Thoracic aorta (tissue), 2 donors: ENCODE measurements around the gene FCN1. TPM values are rescaled to one million over a fixed set of nuclear protein-coding genes. Genes with fewer than 3 reads are reported as not detected.

Source experiments
- ATAC-seq: fragments of 150-250 bp; one replicate; pipeline ENCODE4 v1.8.0; 2017; ENCODE audit warnings: low read depth; ENCODE audit not compliant: insufficient number of reproducible peaks, low FRiP score
- DNase-seq: peaks from one replicate; pipeline ENCODE4 v3.0.0-alpha.2; 2020; ENCODE audit warnings: low spot score
- H3K27ac ChIP-seq, 2 donors: fragments of 200-600 bp; sonication (generic); 1 replicate in 1 of 2; 2 replicates in 1 of 2; pipeline ENCODE4 v1.5.1; 2016; ENCODE audit warnings: mild to moderate bottlenecking in 2 of 2, moderate library complexity in 2 of 2
- H3K27me3 ChIP-seq: fragments of 200-600 bp; sonication (generic); replicated peaks from 2 replicates; pipeline ENCODE4 v1.6.0; 2016; ENCODE audit warnings: mild to moderate bottlenecking; ENCODE audit not compliant: insufficient read depth
- H3K36me3 ChIP-seq: fragments of 200-600 bp; sonication (generic); one replicate; pipeline ENCODE4 v1.5.1; 2016
- H3K4me1 ChIP-seq, 2 donors: fragments of 200-600 bp; sonication (generic); 1 replicate in 1 of 2; 2 replicates in 1 of 2; pipeline versions ENCODE4 v1.5.1 to v1.6.0; 2016; ENCODE audit warnings: low read depth in 2 of 2, mild to moderate bottlenecking in 1 of 2; ENCODE audit not compliant: control insufficient read depth in 1 of 2
- H3K4me3 ChIP-seq: fragments of 200-600 bp; sonication (generic); 2 replicates; pipeline ENCODE4 v1.5.1; 2016; ENCODE audit warnings: mild to moderate bottlenecking
- H3K9me3 ChIP-seq: fragments of 200-600 bp; sonication (generic); 2 replicates; pipeline ENCODE4 v1.5.1; 2016
- total RNA-seq, 2 donors: library from RNA; depleted of rRNA; stranded (reverse); fragments of >200 nt; gene quantifications; one replicate each; pipeline versions ENCODE4 v1.1.0 to v1.2.3, GENCODE V29; 2016
- TF ChIP-seq, protein P1 (sequence below): fragments of 200-600 bp; sonication (generic); IDR thresholded peaks from one replicate; pipeline ENCODE4 v1.5.1; 2019; ENCODE audit warnings: antibody characterized with exemption

Gene FCN1
- total RNA-seq, 2 donors from 2014 or later: 2.2 to 14.3 TPM

GRCh38 chr9:134880484-134881312, 37.0 kb downstream of the FCN1 start, which contains the start of gene FCN2:
TSS of gene FCN2 (plus strand) at chr9:134880810. CDS start at chr9:134880822, 12 bp downstream.
- Histone ChIP-seq H3K27me3 (no peaks in the 10 kb centered on the region), H3K9me3 (no peaks in the 10 kb centered on the region), H3K4me1 (no peaks in the 10 kb centered on the region), H3K27ac (no peak within 1 kb of the TSS), H3K36me3 (no peaks in the 10 kb centered on the region), H3K4me3 (no peak within 1 kb of the TSS)
- TF ChIP-seq, protein P1, sequence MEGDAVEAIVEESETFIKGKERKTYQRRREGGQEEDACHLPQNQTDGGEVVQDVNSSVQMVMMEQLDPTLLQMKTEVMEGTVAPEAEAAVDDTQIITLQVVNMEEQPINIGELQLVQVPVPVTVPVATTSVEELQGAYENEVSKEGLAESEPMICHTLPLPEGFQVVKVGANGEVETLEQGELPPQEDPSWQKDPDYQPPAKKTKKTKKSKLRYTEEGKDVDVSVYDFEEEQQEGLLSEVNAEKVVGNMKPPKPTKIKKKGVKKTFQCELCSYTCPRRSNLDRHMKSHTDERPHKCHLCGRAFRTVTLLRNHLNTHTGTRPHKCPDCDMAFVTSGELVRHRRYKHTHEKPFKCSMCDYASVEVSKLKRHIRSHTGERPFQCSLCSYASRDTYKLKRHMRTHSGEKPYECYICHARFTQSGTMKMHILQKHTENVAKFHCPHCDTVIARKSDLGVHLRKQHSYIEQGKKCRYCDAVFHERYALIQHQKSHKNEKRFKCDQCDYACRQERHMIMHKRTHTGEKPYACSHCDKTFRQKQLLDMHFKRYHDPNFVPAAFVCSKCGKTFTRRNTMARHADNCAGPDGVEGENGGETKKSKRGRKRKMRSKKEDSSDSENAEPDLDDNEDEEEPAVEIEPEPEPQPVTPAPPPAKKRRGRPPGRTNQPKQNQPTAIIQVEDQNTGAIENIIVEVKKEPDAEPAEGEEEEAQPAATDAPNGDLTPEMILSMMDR: no peak
- ATAC-seq (no peak), DNase-seq (no peak)

DNA sequence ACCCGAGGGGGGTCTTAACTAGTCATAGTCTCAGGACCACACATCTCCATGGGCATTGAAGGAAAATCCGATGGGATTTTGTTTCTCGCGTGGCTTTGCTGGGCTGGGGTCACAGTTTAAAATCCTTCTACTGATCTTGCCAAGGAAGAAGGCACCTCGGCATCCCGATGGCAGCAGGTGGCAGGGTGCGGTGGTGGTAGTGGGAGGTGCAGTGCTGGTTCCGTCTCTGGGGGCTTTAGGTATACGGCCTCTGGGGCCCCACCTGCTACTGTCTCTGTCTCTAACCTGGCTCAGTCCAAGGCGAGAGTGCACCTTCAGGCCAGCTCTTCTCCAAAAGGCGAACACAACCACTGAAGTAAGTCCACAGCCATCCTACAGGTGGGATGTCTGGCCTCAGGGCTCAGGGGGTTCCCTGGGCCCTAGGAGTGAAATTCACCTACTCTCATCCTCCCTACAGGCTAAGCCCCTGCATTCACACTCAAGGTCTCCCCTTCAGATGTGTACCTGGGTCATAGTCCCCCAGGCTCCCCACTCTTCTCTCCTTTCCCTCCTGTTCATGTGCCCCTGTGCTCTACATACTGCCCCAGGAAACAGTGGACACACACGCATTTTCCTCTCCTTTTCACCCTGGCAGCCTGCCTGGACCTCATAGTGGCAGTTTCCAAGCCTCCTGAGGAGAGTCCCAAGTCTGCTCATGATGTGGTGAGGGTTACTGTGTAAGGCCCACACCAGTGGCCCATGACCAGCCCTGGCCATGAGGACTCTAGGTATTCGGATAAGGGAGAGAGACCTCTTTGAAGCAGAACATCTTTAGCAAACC, 37.8 kb downstream of the FCN1 start:
- ATAC-seq: no peak
- Histone ChIP-seq H3K9me3 (no peaks in the 10 kb centered on the region), H3K27me3 (no peaks in the 10 kb centered on the region), H3K36me3 (no peaks in the 10 kb centered on the region), H3K27ac (no peak overlapping the region), H3K4me3 (no peak overlapping the region), H3K4me1 (no peaks in the 10 kb centered on the region)
- TF ChIP-seq, protein P1: no peak
- DNase-seq: no peak

- Histone ChIP-seq H3K27ac (no peak overlapping the region), H3K4me1 (no peaks in the 10 kb centered on the region), H3K36me3 (no peaks in the 10 kb centered on the region), H3K4me3 (no peak overlapping the region), H3K9me3 (no peaks in the 10 kb centered on the region), H3K27me3 (no peaks in the 10 kb centered on the region)
- TF ChIP-seq, protein P1: no peak
- ATAC-seq (no peak), DNase-seq (no peak)
Observed at GRCh38 chr9:134877541-134877940, 40.2 kb downstream of the FCN1 start.

DNA sequence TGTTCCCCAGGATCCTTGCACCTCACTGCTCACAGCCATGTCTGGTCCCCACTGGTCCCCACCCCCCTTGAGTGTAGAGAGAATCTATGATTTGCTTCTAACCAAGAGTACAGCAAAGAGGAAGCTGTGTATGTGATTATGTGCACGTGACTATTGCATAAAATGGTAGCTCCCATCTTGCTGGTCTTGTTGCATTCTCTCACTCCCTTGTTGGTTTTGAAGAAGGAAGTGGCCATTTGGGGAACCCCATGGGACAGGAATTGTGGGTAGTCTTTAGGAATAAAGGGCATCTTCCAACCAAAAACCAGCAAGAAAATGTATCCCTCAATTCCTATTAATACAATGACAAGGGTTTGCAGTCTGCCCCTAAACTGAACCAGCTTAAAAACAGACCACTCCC, 42.3 kb downstream of the FCN1 start:
- H3K27ac ChIP-seq: no peak overlapping the region
- no peaks in the 10 kb centered on the region for H3K9me3 ChIP-seq
- no peaks in the 10 kb centered on the region for H3K27me3 ChIP-seq
- H3K4me1 ChIP-seq: no peaks in the 10 kb centered on the region
- H3K36me3 ChIP-seq: no peaks in the 10 kb centered on the region
- no peak for ATAC-seq
- TF ChIP-seq, protein P1: no peak
- no peak overlapping the region for H3K4me3 ChIP-seq
- DNase-seq: no peak
